ENCODE measurements around the gene RNF25. TPM values are rescaled to one million over a fixed set of nuclear protein-coding genes. Genes with fewer than 3 reads are reported as not detected.

The RNF25 gene
- total RNA-seq, 1 donor from 2014 or later, result 35.7 TPM

DNA sequence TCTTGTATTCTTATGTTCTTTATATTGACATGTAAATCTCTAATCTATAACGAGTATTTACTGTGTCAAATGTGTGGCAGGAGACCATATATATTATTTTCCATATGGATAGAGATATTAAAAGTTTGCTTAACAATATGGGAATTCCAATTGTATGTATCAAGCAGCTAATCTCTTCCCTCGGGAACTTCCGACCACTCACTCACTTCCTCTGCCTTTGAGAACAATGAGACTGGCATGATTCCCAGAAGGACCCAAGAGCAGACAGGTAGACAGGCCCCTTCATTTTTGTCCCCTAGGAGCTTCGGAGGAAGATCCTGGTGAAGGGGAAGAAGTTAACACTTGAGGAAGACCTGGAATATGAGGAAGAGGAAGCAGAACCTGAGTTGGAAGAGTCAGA lies 40.0 kb downstream of the RNF25 start:
- no peaks in the 10 kb centered on the region for H3K9me3 Mint-ChIP-seq (ENCODE audit: unreplicated experiment)
- TF ChIP-seq CTCF (IDR thresholded peaks at IDR 0.05), result no peak
- no peak overlapping the region for H3K4me3 Mint-ChIP-seq (ENCODE audit: unreplicated experiment)
- no peaks in the 10 kb centered on the region for H3K27me3 Mint-ChIP-seq (ENCODE audit: unreplicated experiment)
- DNase-seq (ENCODE audit: extremely low spot score, unreplicated experiment), result no peak
- H3K27ac Mint-ChIP-seq (ENCODE audit: unreplicated experiment), result no peak overlapping the region
- peaks cover 45% of the 10 kb centered on the region for H3K36me3 Mint-ChIP-seq (ENCODE audit: unreplicated experiment)
- H3K4me1 Mint-ChIP-seq (ENCODE audit: unreplicated experiment), result no peaks in the 10 kb centered on the region

DNA sequence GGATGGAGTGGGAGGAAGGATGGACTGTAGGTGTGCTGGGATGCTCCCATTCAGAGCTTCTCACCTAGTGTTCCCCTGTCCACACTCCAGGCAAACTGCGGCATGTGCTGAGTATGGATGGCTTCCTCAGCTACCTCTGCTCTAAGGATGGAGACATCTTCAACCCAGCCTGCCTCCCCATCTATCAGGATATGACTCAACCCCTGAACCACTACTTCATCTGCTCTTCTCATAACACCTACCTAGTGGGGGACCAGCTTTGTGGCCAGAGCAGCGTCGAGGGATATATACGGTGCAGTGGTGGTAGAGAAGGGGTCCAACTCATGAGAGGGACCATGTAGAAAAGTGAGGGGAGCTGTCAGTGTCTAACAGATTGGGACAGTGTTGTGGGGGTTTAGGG lies 43.9 kb downstream of the RNF25 start:
- Mint-ChIP-seq H3K27ac (ENCODE audit: unreplicated experiment) (no peak overlapping the region), H3K36me3 (ENCODE audit: unreplicated experiment) (peaks cover 28% of the 10 kb centered on the region), H3K9me3 (ENCODE audit: unreplicated experiment) (no peaks in the 10 kb centered on the region), H3K4me3 (ENCODE audit: unreplicated experiment) (no peak overlapping the region), H3K4me1 (ENCODE audit: unreplicated experiment) (peaks cover 2% of the 10 kb centered on the region), H3K27me3 (ENCODE audit: unreplicated experiment) (no peaks in the 10 kb centered on the region)
- TF ChIP-seq CTCF (IDR thresholded peaks at IDR 0.05), result no peak
- no peak for DNase-seq (ENCODE audit: extremely low spot score, unreplicated experiment)

DNA sequence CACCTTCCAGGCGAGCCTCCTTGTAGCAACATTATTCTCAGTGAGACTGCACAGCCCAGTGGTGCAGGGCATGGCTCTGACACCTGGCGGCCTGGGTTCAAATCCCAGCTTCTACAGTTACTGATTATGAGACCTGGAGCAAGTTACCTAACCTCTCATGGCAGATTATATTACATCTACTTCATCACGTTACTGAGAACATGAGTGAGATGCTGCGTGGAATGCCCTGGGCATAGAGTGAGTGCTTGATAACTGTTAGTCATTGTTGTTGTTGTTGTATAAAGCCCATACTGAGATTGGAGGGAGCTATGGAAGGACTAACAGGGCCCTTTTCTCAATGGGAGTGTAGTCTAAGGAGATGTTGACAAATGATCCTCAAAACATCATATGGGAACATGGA lies 45.4 kb downstream of the RNF25 start:
- Mint-ChIP-seq H3K9me3 (ENCODE audit: unreplicated experiment) (no peaks in the 10 kb centered on the region), H3K4me3 (ENCODE audit: unreplicated experiment) (no peak overlapping the region), H3K27ac (ENCODE audit: unreplicated experiment) (no peak overlapping the region), H3K4me1 (ENCODE audit: unreplicated experiment) (peaks cover 5% of the 10 kb centered on the region), H3K36me3 (ENCODE audit: unreplicated experiment) (peaks cover 25% of the 10 kb centered on the region), H3K27me3 (ENCODE audit: unreplicated experiment) (no peaks in the 10 kb centered on the region)
- DNase-seq (ENCODE audit: extremely low spot score, unreplicated experiment), result no peak
- TF ChIP-seq CTCF (IDR thresholded peaks at IDR 0.05), result no peak

GRCh38 chr2:218623366-218623705 lies 48.5 kb downstream of the RNF25 start:
- Mint-ChIP-seq H3K27ac (ENCODE audit: unreplicated experiment) (no peak overlapping the region), H3K36me3 (ENCODE audit: unreplicated experiment) (peaks cover 30% of the 10 kb centered on the region), H3K27me3 (ENCODE audit: unreplicated experiment) (no peaks in the 10 kb centered on the region), H3K4me1 (ENCODE audit: unreplicated experiment) (peaks cover 5% of the 10 kb centered on the region), H3K4me3 (ENCODE audit: unreplicated experiment) (no peak overlapping the region), H3K9me3 (ENCODE audit: unreplicated experiment) (no peaks in the 10 kb centered on the region)
- DNase-seq (ENCODE audit: extremely low spot score, unreplicated experiment), result no peak
- TF ChIP-seq CTCF (IDR thresholded peaks at IDR 0.05), result no peak

DNA sequence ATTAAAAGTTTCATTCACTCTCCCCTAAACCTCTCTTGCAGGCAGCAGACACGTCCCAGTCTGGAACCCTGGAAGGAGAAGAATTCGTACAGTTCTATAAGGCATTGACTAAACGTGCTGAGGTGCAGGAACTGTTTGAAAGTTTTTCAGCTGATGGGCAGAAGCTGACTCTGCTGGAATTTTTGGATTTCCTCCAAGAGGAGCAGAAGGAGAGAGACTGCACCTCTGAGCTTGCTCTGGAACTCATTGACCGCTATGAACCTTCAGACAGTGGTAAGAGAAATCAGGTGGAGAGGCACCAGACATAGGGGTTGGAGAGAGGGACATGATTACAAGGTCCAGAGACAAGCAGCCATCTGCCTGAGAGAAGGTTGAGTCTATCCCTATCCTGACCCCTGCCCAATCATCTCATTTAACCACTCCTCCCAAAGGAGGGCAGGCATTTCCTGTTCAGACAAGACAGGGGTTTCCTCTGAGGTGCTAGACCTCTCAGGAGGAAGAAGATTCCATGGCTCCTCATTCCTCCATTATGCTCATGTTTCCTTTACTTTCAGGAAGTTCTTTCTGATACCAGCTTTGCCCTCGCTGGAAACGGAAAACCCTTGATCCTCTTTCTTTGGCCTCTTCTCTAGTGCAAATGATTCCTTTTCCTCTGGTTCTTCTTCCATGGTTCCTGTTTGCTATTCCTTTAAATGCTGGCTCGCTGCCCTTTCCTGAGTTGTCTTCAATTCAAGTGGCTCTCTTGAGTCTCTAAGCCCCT lies 49.0 kb downstream of the RNF25 start:
- TF ChIP-seq CTCF (IDR thresholded peaks at IDR 0.05), result no peak
- DNase-seq (ENCODE audit: extremely low spot score, unreplicated experiment), result no peak
- H3K36me3 Mint-ChIP-seq (ENCODE audit: unreplicated experiment), result peaks cover 25% of the 10 kb centered on the region

More for the DNA sequence above, 49.0 kb downstream of the RNF25 start:
- peaks cover 5% of the 10 kb centered on the region for H3K4me1 Mint-ChIP-seq (ENCODE audit: unreplicated experiment)
- H3K27me3 Mint-ChIP-seq (ENCODE audit: unreplicated experiment), result no peaks in the 10 kb centered on the region
- no peak overlapping the region for H3K27ac Mint-ChIP-seq (ENCODE audit: unreplicated experiment)
- H3K9me3 Mint-ChIP-seq (ENCODE audit: unreplicated experiment), result no peaks in the 10 kb centered on the region
- no peak overlapping the region for H3K4me3 Mint-ChIP-seq (ENCODE audit: unreplicated experiment)

Data from osteocyte (in vitro differentiated cells).